Right atrium auricular region (tissue), 2 donors: ENCODE results near the gene HDAC7. TPM values are rescaled to one million over a fixed set of nuclear protein-coding genes. Genes with fewer than 3 reads are reported as not detected.

ENCODE experiments used
- DNase-seq: peaks from one replicate; pipeline ENCODE4 v3.0.0-alpha.2; 2019; ENCODE audit warnings: low spot score
- H3K27ac ChIP-seq, 2 donors: fragments of 200-600 bp; sonication (generic); 1 replicate in 1 of 2; 2 replicates in 1 of 2; pipeline ENCODE4 v1.5.1; 2016 to 2019
- H3K27me3 ChIP-seq, 2 donors: fragments of 200-600 bp; sonication (generic); one replicate each; pipeline versions ENCODE4 v1.5.1 to v1.6.0; 2017 to 2019
- H3K36me3 ChIP-seq: fragments of 200-600 bp; sonication (generic); one replicate; pipeline ENCODE4 v1.5.1; 2016
- H3K4me1 ChIP-seq, 2 donors: fragments of 200-600 bp; sonication (generic); one replicate each; pipeline versions ENCODE4 v1.5.1 to v1.6.0; 2017 to 2019
- H3K4me3 ChIP-seq, 2 donors: fragments of 200-600 bp; sonication (generic); 1 replicate in 1 of 2; 2 replicates in 1 of 2; pipeline ENCODE4 v1.5.1; 2017 to 2019; ENCODE audit warnings: mild to moderate bottlenecking in 1 of 2, moderate library complexity in 1 of 2
- H3K9me3 ChIP-seq, 2 donors: fragments of 200-600 bp; sonication (generic); one replicate each; pipeline ENCODE4 v1.5.1; 2019
- CTCF ChIP-seq, 2 donors: fragments of 200-600 bp; sonication (generic); IDR thresholded peaks; one replicate each; pipeline ENCODE4 v1.5.1; 2019; ENCODE audit warnings: antibody characterized with exemption in 2 of 2
- total RNA-seq, 2 donors: library from RNA; depleted of rRNA; stranded (reverse); fragments of >200 nt; gene quantifications; one replicate each; pipeline ENCODE4 v1.1.0, GENCODE V29; 2016

HDAC7 gene
- total RNA-seq, 2 donors from 2014 or later, result 33.4 to 60.2 TPM

DNA sequence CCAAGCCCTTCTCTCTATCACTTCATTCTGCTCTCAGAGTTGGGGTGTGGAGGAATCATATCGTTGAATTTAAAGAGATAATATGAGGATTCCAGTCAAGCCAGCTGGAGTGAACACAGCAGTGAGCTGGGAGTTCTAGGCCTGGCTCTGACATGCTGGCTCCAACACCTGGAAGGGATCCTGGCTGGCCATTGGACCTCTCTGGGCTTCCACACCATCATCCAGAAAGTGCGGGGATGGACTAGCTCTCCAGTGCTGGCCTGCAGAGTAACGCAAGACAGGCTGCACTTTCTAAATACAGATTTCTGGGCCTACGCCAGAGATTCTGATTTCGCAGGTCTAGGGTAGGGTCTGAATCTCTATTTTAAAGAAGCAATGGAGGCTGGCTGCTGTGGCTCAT is 34.8 kb upstream of the HDAC7 start:
- no peak for TF ChIP-seq CTCF (IDR thresholded peaks at IDR 0.05)

GRCh38 chr12:47852096-47852571 is 32.4 kb upstream of the HDAC7 start:
- DNase-seq, result no peak
- Histone ChIP-seq H3K36me3 (no peaks in the 10 kb centered on the region), H3K27ac (no peak overlapping the region)

More for the DNA sequence above, 34.8 kb upstream of the HDAC7 start:
- no peak overlapping the region for H3K4me3 ChIP-seq
- peaks cover 0 to 4% of the 10 kb centered on the region in 2 donors for H3K4me1 ChIP-seq
- H3K27me3 ChIP-seq, result no peaks in the 10 kb centered on the region
- no peak for DNase-seq
- no peak overlapping the region for H3K27ac ChIP-seq
- H3K9me3 ChIP-seq, result no peaks in the 10 kb centered on the region
- no peaks in the 10 kb centered on the region for H3K36me3 ChIP-seq

DNA sequence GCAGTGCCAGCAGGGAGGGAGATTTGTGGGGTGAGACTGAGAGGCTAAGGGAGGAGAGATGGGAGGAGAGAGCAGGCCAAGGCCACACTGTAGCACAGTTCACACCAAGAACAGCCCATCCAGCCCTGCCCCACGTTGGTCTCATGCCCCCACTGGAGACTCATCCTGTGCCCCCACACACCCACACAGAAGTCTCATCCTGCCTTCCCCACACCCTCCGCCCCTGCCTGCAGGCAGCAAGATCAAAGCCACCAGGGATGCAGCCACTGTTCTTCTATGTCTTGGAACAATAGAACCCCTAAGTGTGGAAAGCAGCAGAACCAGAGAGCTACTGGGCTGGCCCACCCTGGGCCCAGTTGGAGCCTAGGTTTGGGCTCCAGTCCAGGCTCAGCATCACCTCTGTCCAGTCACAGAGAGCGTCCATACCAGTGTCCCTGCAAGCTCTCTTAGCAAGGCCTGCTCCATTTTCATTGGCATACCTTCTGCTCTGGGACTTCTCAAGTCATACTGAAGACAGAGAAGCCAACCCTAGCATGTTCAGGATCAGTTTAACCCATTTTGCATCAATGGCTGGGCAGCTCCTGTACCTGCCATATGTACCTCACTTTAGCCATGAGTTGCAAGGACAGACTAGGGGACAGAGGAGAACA is 31.7 kb upstream of the HDAC7 start:
- TF ChIP-seq CTCF (IDR thresholded peaks at IDR 0.05), result no peak
- H3K9me3 ChIP-seq, result no peaks in the 10 kb centered on the region
- peaks cover 0 to 4% of the 10 kb centered on the region in 2 donors for H3K4me1 ChIP-seq
- no peaks in the 10 kb centered on the region for H3K36me3 ChIP-seq
- H3K27me3 ChIP-seq, result no peaks in the 10 kb centered on the region
- H3K27ac ChIP-seq, result no peak overlapping the region
- no peak for DNase-seq
- no peak overlapping the region for H3K4me3 ChIP-seq

More at GRCh38 chr12:47852096-47852571, 32.4 kb upstream of the HDAC7 start:
- no peak for TF ChIP-seq CTCF (IDR thresholded peaks at IDR 0.05)
- Histone ChIP-seq H3K4me3 (no peak overlapping the region), H3K9me3 (no peaks in the 10 kb centered on the region), H3K27me3 (no peaks in the 10 kb centered on the region), H3K4me1 (peaks cover 0 to 4% of the 10 kb centered on the region in 2 donors)

DNA sequence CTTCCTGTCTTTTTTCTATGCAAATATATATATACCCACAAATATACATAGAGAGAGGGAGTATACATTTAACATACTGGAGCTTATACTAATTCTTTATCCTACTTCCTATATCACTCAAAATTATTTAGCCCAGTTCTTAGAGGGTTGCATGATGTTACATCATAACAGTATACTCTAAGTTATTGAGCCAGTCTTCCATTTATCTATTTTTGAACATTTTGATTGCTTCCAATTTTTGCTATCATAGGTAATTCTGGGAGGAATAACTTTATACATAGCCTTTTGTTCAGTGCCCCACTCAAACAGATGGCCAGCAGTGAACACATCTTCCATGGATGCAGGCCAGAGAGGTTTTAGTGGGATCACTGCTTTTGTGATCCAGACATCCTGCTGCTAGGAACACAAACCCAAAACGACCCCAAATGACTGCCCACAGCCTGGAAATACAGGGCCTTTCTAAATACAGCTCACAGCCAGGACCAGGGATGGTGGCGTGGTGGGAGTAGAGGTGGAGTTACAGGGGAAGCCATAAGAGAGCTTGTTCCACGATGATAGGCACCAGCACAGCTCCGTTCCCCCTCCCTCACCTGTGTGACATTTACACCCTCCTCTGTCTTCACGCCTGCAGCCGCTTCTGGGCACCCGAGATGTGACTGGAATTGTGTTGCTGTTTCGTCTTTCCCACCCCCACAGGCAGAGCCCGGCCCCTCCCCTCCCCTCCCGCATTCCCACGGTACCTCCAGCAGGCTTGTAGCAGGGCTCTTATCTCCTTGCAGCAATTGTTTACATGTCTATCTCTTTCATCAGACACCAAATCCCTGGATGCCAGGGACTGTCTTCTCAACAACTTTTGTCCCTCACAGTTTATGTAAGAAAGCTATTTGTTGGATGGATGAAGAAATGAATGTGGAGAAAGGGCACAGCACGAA is 30.7 kb upstream of the HDAC7 start:
- no peak overlapping the region for H3K4me3 ChIP-seq
- H3K36me3 ChIP-seq, result no peaks in the 10 kb centered on the region
- peaks cover 0 to 4% of the 10 kb centered on the region in 2 donors for H3K4me1 ChIP-seq
- H3K27ac ChIP-seq, result no peak overlapping the region
- DNase-seq, result no peak
- TF ChIP-seq CTCF (IDR thresholded peaks at IDR 0.05), result no peak
- no peaks in the 10 kb centered on the region for H3K9me3 ChIP-seq
- H3K27me3 ChIP-seq, result no peaks in the 10 kb centered on the region

DNA sequence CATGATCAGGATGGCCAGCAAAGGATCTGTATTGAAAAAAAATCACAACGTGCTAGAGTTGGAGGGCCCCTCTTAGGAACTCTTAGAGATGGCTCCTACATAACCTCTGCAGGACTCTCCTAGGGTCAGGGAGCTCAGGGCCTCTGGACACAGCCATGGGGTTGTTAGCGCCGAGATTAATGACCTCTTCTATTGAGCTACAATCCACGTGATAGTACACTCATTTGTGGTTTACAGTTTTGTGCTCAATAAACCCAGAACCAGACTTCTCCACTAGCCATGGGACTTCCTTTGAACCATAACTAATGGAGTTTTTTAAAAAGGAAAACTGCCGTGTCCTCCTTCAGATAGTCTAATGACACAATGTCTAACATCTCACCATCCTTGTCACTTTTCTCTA is 29.6 kb upstream of the HDAC7 start:
- Histone ChIP-seq H3K9me3 (no peaks in the 10 kb centered on the region), H3K36me3 (no peaks in the 10 kb centered on the region), H3K27me3 (no peaks in the 10 kb centered on the region), H3K27ac (no peak overlapping the region), H3K4me1 (peaks cover 0 to 4% of the 10 kb centered on the region in 2 donors), H3K4me3 (no peak overlapping the region)
- DNase-seq, result no peak
- no peak for TF ChIP-seq CTCF (IDR thresholded peaks at IDR 0.05)
